ENCODE measurements around the gene ZNF814.
"Not testable (repeated sequence)": the region's sequence is repeated elsewhere in the genome, so short reads cannot be mapped to it uniquely, and the experiment has no call there.

ZNF814 gene

GRCh38 chr19:57825511-57825910 is 63.3 kb downstream of the ZNF814 start:
- no peak for TF ChIP-seq CTCF (conservative IDR thresholded peaks at IDR 0.05; ENCODE audit: low read depth, low read length)
- DNase-seq (ENCODE audit: low read depth) = no peak

GRCh38 chr19:57823608-57824007 is 65.2 kb downstream of the ZNF814 start:
- H3K4me3 ChIP-seq (ENCODE audit: low read length); DNase-seq (ENCODE audit: low read depth): not testable (repeated sequence)

More at GRCh38 chr19:57825511-57825910, 63.3 kb downstream of the ZNF814 start:
- no peak overlapping the region for H3K4me3 ChIP-seq (ENCODE audit: low read length)

- DNase-seq (ENCODE audit: low read depth); H3K4me3 ChIP-seq (ENCODE audit: low read length): not testable (repeated sequence)
Observed at GRCh38 chr19:57823155-57823554, 65.7 kb downstream of the ZNF814 start.

GRCh38 chr19:57821501-57821900 is 67.3 kb downstream of the ZNF814 start:
- not testable (repeated sequence) for H3K4me3 ChIP-seq (ENCODE audit: low read length)

GRCh38 chr19:57821095-57821494 is 67.7 kb downstream of the ZNF814 start:
- H3K4me3 ChIP-seq (ENCODE audit: low read length); DNase-seq (ENCODE audit: low read depth): not testable (repeated sequence)

More at GRCh38 chr19:57821501-57821900, 67.3 kb downstream of the ZNF814 start:
- DNase-seq (ENCODE audit: low read depth) = not testable (repeated sequence)

GRCh38 chr19:57820599-57820998 is 68.2 kb downstream of the ZNF814 start:
- peak overlapping the region; percentile 97 for H3K4me3 ChIP-seq (ENCODE audit: low read length)
- DNase-seq (ENCODE audit: low read depth) = no peak
- TF ChIP-seq CTCF (conservative IDR thresholded peaks at IDR 0.05; ENCODE audit: low read depth, low read length) = no peak

GRCh38 chr19:57819475-57820148 is 69.2 kb downstream of the ZNF814 start:
- peak overlapping the region; percentile 97 for H3K4me3 ChIP-seq (ENCODE audit: low read length)
- peak; percentile 81 for DNase-seq (ENCODE audit: low read depth)
- TF ChIP-seq CTCF (conservative IDR thresholded peaks at IDR 0.05; ENCODE audit: low read depth, low read length) = peak; percentile 32

GRCh38 chr19:57818378-57818777 is 70.5 kb downstream of the ZNF814 start:
- H3K4me3 ChIP-seq (ENCODE audit: low read length) = no peak overlapping the region
- DNase-seq (ENCODE audit: low read depth) = no peak
- no peak for TF ChIP-seq CTCF (conservative IDR thresholded peaks at IDR 0.05; ENCODE audit: low read depth, low read length)

- no peak overlapping the region for H3K4me3 ChIP-seq (ENCODE audit: low read length)
- no peak for TF ChIP-seq CTCF (conservative IDR thresholded peaks at IDR 0.05; ENCODE audit: low read depth, low read length)
- no peak for DNase-seq (ENCODE audit: low read depth)
Observed at GRCh38 chr19:57817976-57818375, 70.9 kb downstream of the ZNF814 start.
